Putamen (tissue), 1 donor: Measurements from ENCODE around the gene SDK1.
A peak's percentile ranks its signal among the peaks of the same experiment; 100 is the strongest.

Source experiments
- DNase-seq: peaks from one replicate; pipeline ENCODE4 v3.0.0-alpha.2; 2016; ENCODE audit warnings: low spot score

The SDK1 gene

GRCh38 chr7:4103352-4104091, 802.5 kb downstream of the SDK1 start:
- no peak for DNase-seq

- DNase-seq, result no peak
These were observed 806.8 kb downstream of the SDK1 start for GRCh38 chr7:4107839-4108238.

GRCh38 chr7:4108951-4109350, 807.9 kb downstream of the SDK1 start:
- no peak for DNase-seq

- DNase-seq, result peak; percentile 39
These were observed 808.5 kb downstream of the SDK1 start for GRCh38 chr7:4109481-4110110.

- DNase-seq, result no peak
These were observed 809.4 kb downstream of the SDK1 start for GRCh38 chr7:4110438-4110837.

GRCh38 chr7:4111166-4111565, 810.1 kb downstream of the SDK1 start:
- no peak for DNase-seq

GRCh38 chr7:4113271-4113670, 812.2 kb downstream of the SDK1 start:
- no peak for DNase-seq

GRCh38 chr7:4113976-4114375, 812.9 kb downstream of the SDK1 start:
- DNase-seq, result no peak

- DNase-seq, result no peak
These were observed 814.4 kb downstream of the SDK1 start for GRCh38 chr7:4115442-4115841.

GRCh38 chr7:4115941-4116610, 815.0 kb downstream of the SDK1 start:
- no peak for DNase-seq

GRCh38 chr7:4119848-4120247, 818.8 kb downstream of the SDK1 start:
- no peak for DNase-seq

- DNase-seq, result no peak
These were observed 822.3 kb downstream of the SDK1 start for GRCh38 chr7:4123346-4123745.

GRCh38 chr7:4123823-4124222, 822.8 kb downstream of the SDK1 start:
- DNase-seq, result no peak

- DNase-seq, result no peak
These were observed 823.8 kb downstream of the SDK1 start for GRCh38 chr7:4124556-4125477.

- DNase-seq, result no peak
These were observed 827.0 kb downstream of the SDK1 start for GRCh38 chr7:4127909-4128560.

- no peak for DNase-seq
These were observed 828.5 kb downstream of the SDK1 start for GRCh38 chr7:4129481-4130122.

- DNase-seq, result no peak
These were observed 830.0 kb downstream of the SDK1 start for GRCh38 chr7:4131063-4131462.

- no peak for DNase-seq
These were observed 831.2 kb downstream of the SDK1 start for GRCh38 chr7:4132221-4132620.

- no peak for DNase-seq
These were observed 832.5 kb downstream of the SDK1 start for GRCh38 chr7:4133491-4134044.

GRCh38 chr7:4134204-4134603, 833.2 kb downstream of the SDK1 start:
- DNase-seq, result no peak

GRCh38 chr7:4134631-4135030, 833.6 kb downstream of the SDK1 start:
- DNase-seq, result no peak
